GM12878 (cell line): Measurements from ENCODE around the gene IFIT1. TPM values are rescaled to one million over a fixed set of nuclear protein-coding genes. Genes with fewer than 3 reads are reported as not detected.

Experiments
- BMI1 ChIP-seq: fragments of 450-650 bp; IDR thresholded peaks from 2 replicates; pipeline ENCODE4 v1.6.1; 2016; ENCODE audit warnings: mild to moderate bottlenecking, moderate library complexity, borderline replicate concordance
- CHD2 ChIP-seq: IDR thresholded peaks from 2 replicates; pipeline ENCODE4 v1.6.1; 2011; ENCODE audit warnings: low read depth, low read length, improper control_type of control experiment, borderline replicate concordance
- E4F1 ChIP-seq: fragments of 450-650 bp; IDR thresholded peaks from 2 replicates; pipeline ENCODE4 v1.6.1; 2018; ENCODE audit warnings: borderline replicate concordance, mild to moderate bottlenecking; ENCODE audit not compliant: partially characterized antibody
- EED ChIP-seq: sonication (generic); IDR thresholded peaks from 2 replicates; pipeline ENCODE4 v1.6.1; 2016; ENCODE audit warnings: antibody characterized with exemption, low read depth
- FOXM1 ChIP-seq: IDR thresholded peaks from 2 replicates; pipeline ENCODE4 v1.6.1; 2012; ENCODE audit warnings: low read depth, mild to moderate bottlenecking, inconsistent platforms, low read length, moderate library complexity
- GATAD2B ChIP-seq: fragments of 450-650 bp; conservative IDR thresholded peaks from 2 replicates; pipeline ENCODE4 v1.6.1; 2017; ENCODE audit warnings: low read depth, mild to moderate bottlenecking, moderate library complexity
- HDAC2 ChIP-seq: fragments of 200-600 bp; sonication (generic); IDR thresholded peaks from 2 replicates; pipeline ENCODE4 v1.6.1; 2017
- HSF1 ChIP-seq: fragments of 150-350 bp; IDR thresholded peaks from 2 replicates; pipeline ENCODE4 v1.6.1; 2014; ENCODE audit warnings: mild to moderate bottlenecking, low read depth, low read length
- LARP7 ChIP-seq: fragments of 450-650 bp; IDR thresholded peaks from 2 replicates; pipeline ENCODE4 v1.6.1; 2017; ENCODE audit warnings: mild to moderate bottlenecking
- MEF2B ChIP-seq: fragments of 450-650 bp; IDR thresholded peaks from 2 replicates; pipeline ENCODE4 v1.6.1; 2018; ENCODE audit warnings: mild to moderate bottlenecking, moderate library complexity; ENCODE audit not compliant: partially characterized antibody, poor library complexity, severe bottlenecking
- MTA3 ChIP-seq: IDR thresholded peaks from 2 replicates; pipeline ENCODE4 v1.6.1; 2012; ENCODE audit warnings: low read length, inconsistent platforms, borderline replicate concordance
- MXI1 ChIP-seq: fragments of 150-350 bp; IDR thresholded peaks from 2 replicates; pipeline ENCODE4 v1.6.1; 2011; ENCODE audit warnings: low read depth, mild to moderate bottlenecking, inconsistent platforms, low read length, improper control_type of control experiment
- SP1 ChIP-seq: IDR thresholded peaks from one replicate; pipeline ENCODE4 v1.6.1; 2011; ENCODE audit warnings: low read depth, low read length
- SREBF1 ChIP-seq: IDR thresholded peaks from 2 replicates; pipeline ENCODE4 v1.6.1; 2012; ENCODE audit warnings: mild to moderate bottlenecking, low read length
- SUZ12 ChIP-seq: fragments of 200-600 bp; sonication (generic); IDR thresholded peaks from one replicate; pipeline ENCODE4 v1.6.1; 2018; ENCODE audit warnings: antibody characterized with exemption, mild to moderate bottlenecking; ENCODE audit not compliant: unreplicated experiment
- TCF3 ChIP-seq: IDR thresholded peaks from 2 replicates; pipeline ENCODE4 v1.6.1; 2012; ENCODE audit warnings: low read depth, mild to moderate bottlenecking, low read length, borderline replicate concordance; ENCODE audit not compliant: insufficient read depth
- TCF7 ChIP-seq: IDR thresholded peaks from 2 replicates; pipeline ENCODE4 v1.6.1; 2014; ENCODE audit warnings: antibody characterized with exemption, borderline replicate concordance
- ZNF217 ChIP-seq: fragments of 450-650 bp; IDR thresholded peaks from 2 replicates; pipeline ENCODE4 v1.6.1; 2017; ENCODE audit warnings: antibody characterized with exemption, mild to moderate bottlenecking
- ZNF24 ChIP-seq: fragments of 450-650 bp; IDR thresholded peaks from 2 replicates; pipeline ENCODE4 v1.6.1; 2017; ENCODE audit warnings: antibody characterized with exemption, mild to moderate bottlenecking
- polyA plus RNA-seq, 11 experiments: library from polyadenylated mRNA; depleted of rRNA in 4 of 11; unstranded in 6 of 11; stranded (reverse) in 5 of 11; fragments of >200 nt; fragmentation: Nextera tagmentation in 4 of 11; fragmentation: Illumina TruSeq in 1 of 11; extraction: Ambion mirVana in 4 of 11; extraction: Trizol in 1 of 11; gene quantifications; 1 replicate in 1 of 11; 2 replicates in 10 of 11; pipeline versions ENCODE4 v1.2.1 to v1.2.3, GENCODE V29; 2011 to 2016; ENCODE audit warnings: inconsistent platforms in 2 of 11, missing spikeins in 2 of 11, low read depth in 1 of 11
- total RNA-seq, 4 experiments: library from RNA; depleted of rRNA in 3 of 4; stranded (reverse); fragments of >200 nt in 3 of 4; fragmentation: Illumina TruSeq in 1 of 4; extraction: Trizol in 1 of 4; gene quantifications; 2 replicates each; pipeline versions ENCODE4 v1.2.1 to v1.2.3, GENCODE V29; 2013 to 2021
- TF ChIP-seq, protein P1 (sequence below): fragments of 450-650 bp; IDR thresholded peaks from 2 replicates; pipeline ENCODE4 v1.6.1; 2014; ENCODE audit warnings: mild to moderate bottlenecking
- TF ChIP-seq, protein P2 (sequence below): fragments of 450-650 bp; formaldehyde crosslinking; IDR thresholded peaks from 2 replicates; pipeline ENCODE4 v1.4.0; 2020; ENCODE audit warnings: mild to moderate bottlenecking, moderate library complexity

The IFIT1 gene
- total and polyA plus RNA-seq, 10 of the 15 experiments (the other 5 are each of a cell fraction or from before 2014, with no cell fraction given): 13.9 to 37.2 (median 22.3) TPM

DNA sequence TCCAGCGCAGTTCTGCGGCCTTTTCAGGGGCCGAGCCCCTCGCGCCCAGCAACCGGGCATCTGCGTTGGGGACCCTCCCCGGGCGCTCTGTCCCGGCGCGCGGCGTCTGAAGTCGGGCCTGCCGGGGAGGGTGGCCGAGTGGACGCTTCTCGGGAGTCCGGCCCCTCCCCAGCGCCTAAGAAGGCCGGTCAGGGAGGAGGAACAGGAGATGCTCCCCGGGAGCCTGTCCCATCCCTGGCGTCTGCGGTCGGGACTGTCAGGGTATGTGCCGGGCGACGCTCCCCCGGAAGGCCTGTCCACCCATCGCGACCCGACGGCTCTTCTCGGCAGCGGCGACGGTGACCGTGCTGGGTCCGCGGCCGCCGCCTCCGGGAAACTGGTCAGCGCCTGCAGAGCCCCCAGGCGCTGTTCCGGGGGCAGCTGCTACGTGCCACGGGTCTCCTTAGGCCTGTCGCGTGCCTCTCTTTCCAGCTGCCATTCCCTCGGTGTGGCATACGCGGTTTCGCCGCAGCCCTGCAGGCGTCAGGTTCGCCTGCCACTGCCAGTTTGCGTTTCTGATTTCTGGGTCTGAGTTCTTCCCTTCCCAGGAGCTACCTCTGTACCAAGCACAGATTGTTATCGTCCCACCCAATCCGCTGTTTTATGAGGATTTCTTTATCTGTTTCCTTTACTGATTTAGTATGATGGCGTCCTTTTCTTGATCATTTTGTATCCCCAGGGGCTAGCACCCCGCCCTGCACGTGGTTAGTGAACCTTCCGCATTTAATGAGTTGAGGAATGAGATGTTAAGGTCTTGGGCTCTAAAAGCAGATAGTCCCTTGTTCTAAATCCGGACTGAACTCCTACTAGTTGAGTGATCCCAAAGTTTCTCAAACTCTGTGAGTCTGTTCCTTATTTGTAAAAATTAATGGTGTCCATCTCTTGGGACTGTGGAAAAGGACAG, 22.7 kb downstream of the IFIT1 start (continued):
- no peak for TF ChIP-seq E4F1
- TF ChIP-seq ZNF24: no peak
- no peak for TF ChIP-seq HSF1
- TF ChIP-seq SP1: no peak
- TF ChIP-seq SUZ12: no peak
- 0 out of 2 replicates have a peak, but pooled peaks have one; percentile 8 for TF ChIP-seq MTA3
- no peak for TF ChIP-seq TCF3
- TF ChIP-seq, protein P1, sequence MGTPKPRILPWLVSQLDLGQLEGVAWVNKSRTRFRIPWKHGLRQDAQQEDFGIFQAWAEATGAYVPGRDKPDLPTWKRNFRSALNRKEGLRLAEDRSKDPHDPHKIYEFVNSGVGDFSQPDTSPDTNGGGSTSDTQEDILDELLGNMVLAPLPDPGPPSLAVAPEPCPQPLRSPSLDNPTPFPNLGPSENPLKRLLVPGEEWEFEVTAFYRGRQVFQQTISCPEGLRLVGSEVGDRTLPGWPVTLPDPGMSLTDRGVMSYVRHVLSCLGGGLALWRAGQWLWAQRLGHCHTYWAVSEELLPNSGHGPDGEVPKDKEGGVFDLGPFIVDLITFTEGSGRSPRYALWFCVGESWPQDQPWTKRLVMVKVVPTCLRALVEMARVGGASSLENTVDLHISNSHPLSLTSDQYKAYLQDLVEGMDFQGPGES: no peak
- no peak for TF ChIP-seq BMI1
- TF ChIP-seq ZNF217: 0 out of 2 replicates have a peak, but pooled peaks have one; percentile 13
- no peak for TF ChIP-seq HDAC2
- TF ChIP-seq, protein P2, sequence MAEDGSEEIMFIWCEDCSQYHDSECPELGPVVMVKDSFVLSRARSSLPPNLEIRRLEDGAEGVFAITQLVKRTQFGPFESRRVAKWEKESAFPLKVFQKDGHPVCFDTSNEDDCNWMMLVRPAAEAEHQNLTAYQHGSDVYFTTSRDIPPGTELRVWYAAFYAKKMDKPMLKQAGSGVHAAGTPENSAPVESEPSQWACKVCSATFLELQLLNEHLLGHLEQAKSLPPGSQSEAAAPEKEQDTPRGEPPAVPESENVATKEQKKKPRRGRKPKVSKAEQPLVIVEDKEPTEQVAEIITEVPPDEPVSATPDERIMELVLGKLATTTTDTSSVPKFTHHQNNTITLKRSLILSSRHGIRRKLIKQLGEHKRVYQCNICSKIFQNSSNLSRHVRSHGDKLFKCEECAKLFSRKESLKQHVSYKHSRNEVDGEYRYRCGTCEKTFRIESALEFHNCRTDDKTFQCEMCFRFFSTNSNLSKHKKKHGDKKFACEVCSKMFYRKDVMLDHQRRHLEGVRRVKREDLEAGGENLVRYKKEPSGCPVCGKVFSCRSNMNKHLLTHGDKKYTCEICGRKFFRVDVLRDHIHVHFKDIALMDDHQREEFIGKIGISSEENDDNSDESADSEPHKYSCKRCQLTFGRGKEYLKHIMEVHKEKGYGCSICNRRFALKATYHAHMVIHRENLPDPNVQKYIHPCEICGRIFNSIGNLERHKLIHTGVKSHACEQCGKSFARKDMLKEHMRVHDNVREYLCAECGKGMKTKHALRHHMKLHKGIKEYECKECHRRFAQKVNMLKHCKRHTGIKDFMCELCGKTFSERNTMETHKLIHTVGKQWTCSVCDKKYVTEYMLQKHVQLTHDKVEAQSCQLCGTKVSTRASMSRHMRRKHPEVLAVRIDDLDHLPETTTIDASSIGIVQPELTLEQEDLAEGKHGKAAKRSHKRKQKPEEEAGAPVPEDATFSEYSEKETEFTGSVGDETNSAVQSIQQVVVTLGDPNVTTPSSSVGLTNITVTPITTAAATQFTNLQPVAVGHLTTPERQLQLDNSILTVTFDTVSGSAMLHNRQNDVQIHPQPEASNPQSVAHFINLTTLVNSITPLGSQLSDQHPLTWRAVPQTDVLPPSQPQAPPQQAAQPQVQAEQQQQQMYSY (CRISPR knock-in tag): no peak
- peak; percentile 81 for TF ChIP-seq MEF2B
- TF ChIP-seq MXI1: peak; percentile 69; the same call in 1 of the 2 replicates
- TF ChIP-seq FOXM1: no peak
- no peak for TF ChIP-seq SREBF1
- TF ChIP-seq GATAD2B: 0 out of 2 replicates have a peak, but pooled peaks have one; percentile 38
- no peak for TF ChIP-seq CHD2
- TF ChIP-seq EED: no peak
- peak; percentile 33 for TF ChIP-seq LARP7
- no peak for TF ChIP-seq TCF7
